Erythroblast (primary cell): ENCODE results near the gene RAD50.

ENCODE experiments used
- GATA1 ChIP-seq: IDR thresholded peaks from 2 replicates; pipeline ENCODE4 v1.6.1; 2011; ENCODE audit warnings: low read depth, mild to moderate bottlenecking, control low read depth, low read length, moderate library complexity
- POLR2A ChIP-seq: IDR thresholded peaks from 2 replicates; pipeline ENCODE4 v1.6.1; 2011; ENCODE audit warnings: mild to moderate bottlenecking, low read length

DNA sequence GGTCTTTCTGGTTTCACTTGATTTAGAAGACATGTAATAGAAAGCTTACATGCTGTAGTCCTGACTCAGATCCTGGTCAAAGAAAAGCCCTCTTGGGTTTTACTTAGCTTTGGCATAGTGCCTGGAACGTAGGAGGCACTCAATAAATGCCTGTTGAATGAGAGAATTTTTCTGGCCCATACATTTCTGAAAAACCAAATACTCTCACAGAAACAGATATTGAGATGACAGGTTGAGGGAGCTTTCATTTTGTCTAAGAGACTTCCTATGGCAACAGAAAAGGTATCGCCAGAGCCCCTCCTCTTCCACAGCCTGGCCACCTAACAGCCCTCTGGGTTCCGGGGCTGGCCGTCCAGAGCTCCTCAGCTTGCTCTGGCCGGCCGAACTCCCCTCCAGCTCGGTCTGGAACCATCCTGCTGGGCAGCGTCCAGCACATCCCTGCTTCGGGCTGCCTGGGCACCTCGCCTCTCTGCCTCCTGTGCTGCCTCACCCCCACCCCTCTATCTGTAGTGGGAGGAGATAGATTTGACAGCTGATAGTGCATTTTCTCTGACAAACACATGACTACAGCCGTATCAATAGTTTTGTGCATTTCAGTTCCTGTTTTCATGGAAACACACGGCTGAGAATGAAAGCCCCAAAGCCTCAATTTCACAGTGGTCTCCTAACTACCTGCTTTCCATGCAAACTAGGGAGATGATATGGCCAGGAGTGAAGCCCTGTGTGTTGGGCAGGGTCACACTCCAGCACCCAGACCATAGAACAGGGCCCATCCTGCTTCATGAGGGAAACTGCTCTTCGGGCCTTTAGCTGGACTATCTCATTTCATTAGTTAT, 118.1 kb downstream of the RAD50 start:
- TF ChIP-seq POLR2A (no peak), GATA1 (no peak)
